H9 (cell line): ENCODE data around the gene ERMP1. TPM values are rescaled to one million over a fixed set of nuclear protein-coding genes. Genes with fewer than 3 reads are reported as not detected.

ENCODE experiments used
- DNase-seq: peaks from one replicate; pipeline ENCODE4 v3.0.0-alpha.2; 2017
- H2AFZ ChIP-seq: one replicate; pipeline ENCODE4 v1.6.1; 2013; ENCODE audit warnings: mild to moderate bottlenecking, low read length, control low read depth, moderate library complexity
- H2AK5ac ChIP-seq: 2 replicates; pipeline ENCODE4 v1.6.1; 2013; ENCODE audit warnings: low read length, control low read depth, mixed read lengths; ENCODE audit not compliant: insufficient read length
- H2BK120ac ChIP-seq: one replicate; pipeline ENCODE4 v1.6.1; 2013; ENCODE audit warnings: low read depth, mild to moderate bottlenecking, low read length, control low read depth, inconsistent platforms; ENCODE audit not compliant: poor library complexity, severe bottlenecking
- H2BK12ac ChIP-seq: 2 replicates; pipeline ENCODE4 v1.6.1; 2013; ENCODE audit warnings: low read length, control low read depth, mixed read lengths, low read depth; ENCODE audit not compliant: insufficient read length
- H2BK15ac ChIP-seq: 2 replicates; pipeline ENCODE4 v1.6.1; 2013; ENCODE audit warnings: low read depth, low read length, control low read depth
- H2BK20ac ChIP-seq: one replicate; pipeline ENCODE4 v1.6.1; 2013; ENCODE audit warnings: low read depth, mild to moderate bottlenecking, low read length, control low read depth, inconsistent platforms; ENCODE audit not compliant: poor library complexity, severe bottlenecking
- H2BK5ac ChIP-seq: 2 replicates; pipeline ENCODE4 v1.6.1; 2013; ENCODE audit warnings: low read length, control low read depth, mixed read lengths; ENCODE audit not compliant: insufficient read length
- H3K14ac ChIP-seq: 2 replicates; pipeline ENCODE4 v1.6.1; 2013; ENCODE audit warnings: low read length, control low read depth; ENCODE audit not compliant: insufficient read depth
- H3K18ac ChIP-seq: 2 replicates; pipeline ENCODE4 v1.6.1; 2013; ENCODE audit warnings: low read depth, mild to moderate bottlenecking, mixed read lengths, low read length, control low read depth; ENCODE audit not compliant: insufficient read length
- H3K23ac ChIP-seq: 2 replicates; pipeline ENCODE4 v1.6.1; 2013; ENCODE audit warnings: low read length, control low read depth, mixed read lengths, low read depth; ENCODE audit not compliant: insufficient read length
- H3K23me2 ChIP-seq: 2 replicates; pipeline ENCODE4 v1.6.1; 2013; ENCODE audit warnings: low read depth, mild to moderate bottlenecking, mixed read lengths, low read length, control low read depth; ENCODE audit not compliant: insufficient read length, poor library complexity, severe bottlenecking
- H3K27ac ChIP-seq: 2 replicates; pipeline ENCODE4 v1.5.1; 2013; ENCODE audit warnings: low read length, control low read depth, mixed read lengths, low read depth; ENCODE audit not compliant: insufficient read length
- H3K27me3 ChIP-seq: 2 replicates; pipeline ENCODE4 v1.6.1; 2013; ENCODE audit warnings: low read length, control low read depth, inconsistent platforms; ENCODE audit not compliant: insufficient read depth
- H3K4ac ChIP-seq: 2 replicates; pipeline ENCODE4 v1.6.1; 2013; ENCODE audit warnings: low read depth, mild to moderate bottlenecking, control low read depth, inconsistent platforms, low read length, moderate library complexity
- H3K4me1 ChIP-seq: 2 replicates; pipeline ENCODE4 v1.6.1; 2013; ENCODE audit warnings: low read length, control low read depth, inconsistent platforms; ENCODE audit not compliant: insufficient read depth
- H3K4me2 ChIP-seq: 2 replicates; pipeline ENCODE4 v1.6.1; 2013; ENCODE audit warnings: low read length, control low read depth, mixed read lengths; ENCODE audit not compliant: insufficient read length, insufficient read depth
- H3K56ac ChIP-seq: 2 replicates; pipeline ENCODE4 v1.6.1; 2013; ENCODE audit warnings: low read depth, mild to moderate bottlenecking, mixed read lengths, low read length, control low read depth; ENCODE audit not compliant: insufficient read length
- H3K79me1 ChIP-seq: 2 replicates; pipeline ENCODE4 v1.6.1; 2013; ENCODE audit warnings: low read depth, mild to moderate bottlenecking, moderate library complexity, low read length, control low read depth, inconsistent platforms; ENCODE audit not compliant: insufficient read depth, poor library complexity, severe bottlenecking
- H3K79me2 ChIP-seq: 2 replicates; pipeline ENCODE4 v1.6.1; 2013; ENCODE audit warnings: low read length, control low read depth, inconsistent platforms; ENCODE audit not compliant: insufficient read depth
- H3K9ac ChIP-seq: 2 replicates; pipeline ENCODE4 v1.6.1; 2013; ENCODE audit warnings: low read length, control low read depth, mixed read lengths; ENCODE audit not compliant: insufficient read length; ENCODE audit errors: extremely low read depth
- H3K9me3 ChIP-seq: one replicate; pipeline ENCODE4 v1.6.1; 2013; ENCODE audit warnings: low read depth, low read length, inconsistent platforms; ENCODE audit not compliant: control insufficient read depth
- H3T11ph ChIP-seq: one replicate; pipeline ENCODE4 v1.6.1; 2013; ENCODE audit warnings: mild to moderate bottlenecking, low read length, control low read depth, inconsistent platforms
- H4K20me1 ChIP-seq: one replicate; pipeline ENCODE4 v1.6.1; 2013; ENCODE audit not compliant: control insufficient read depth, insufficient read length, insufficient read depth
- H4K5ac ChIP-seq: 2 replicates; pipeline ENCODE4 v1.6.1; 2013; ENCODE audit warnings: low read depth, mild to moderate bottlenecking, mixed read lengths, low read length, control low read depth; ENCODE audit not compliant: insufficient read length
- H4K8ac ChIP-seq: replicated peaks from 2 replicates; pipeline ENCODE4 v1.6.1; 2013; ENCODE audit warnings: low read length, control low read depth, mixed read lengths, low read depth; ENCODE audit not compliant: insufficient read length
- H4K91ac ChIP-seq: 2 replicates; pipeline ENCODE4 v1.6.1; 2013; ENCODE audit warnings: low read depth, mild to moderate bottlenecking, moderate library complexity, mixed read lengths, low read length, control low read depth; ENCODE audit not compliant: insufficient read length
- H3K27ac Mint-ChIP-seq, 3 experiments: 2 replicates in 2 of 3; 3 replicates in 1 of 3; pipeline ENCODE4 v1.8.0; 2020 to 2021; ENCODE audit warnings: mixed read lengths in 3 of 3, mild to moderate bottlenecking in 1 of 3, moderate library complexity in 1 of 3
- H3K27me3 Mint-ChIP-seq: 2 replicates; pipeline ENCODE4 v1.8.0; 2021; ENCODE audit warnings: low read depth, mild to moderate bottlenecking, moderate library complexity, mixed read lengths
- H3K36me3 Mint-ChIP-seq, 3 experiments: 2 replicates in 2 of 3; 3 replicates in 1 of 3; pipeline ENCODE4 v1.8.0; 2020 to 2021; ENCODE audit warnings: low read depth in 3 of 3, mixed read lengths in 3 of 3; ENCODE audit not compliant: insufficient read depth in 1 of 3
- H3K4me1 Mint-ChIP-seq, 2 experiments: 2 replicates each; pipeline ENCODE4 v1.8.0; 2020; ENCODE audit warnings: mixed read lengths in 2 of 2
- H3K4me3 Mint-ChIP-seq, 2 experiments: 2 replicates in 1 of 2; 3 replicates in 1 of 2; pipeline ENCODE4 v1.8.0; 2020 to 2021; ENCODE audit warnings: mild to moderate bottlenecking in 2 of 2, mixed read lengths in 2 of 2, moderate library complexity in 1 of 2
- H3K9me3 Mint-ChIP-seq, 2 experiments: 2 replicates in 1 of 2; 3 replicates in 1 of 2; pipeline ENCODE4 v1.8.0; 2020; ENCODE audit warnings: mild to moderate bottlenecking in 2 of 2, mixed read lengths in 2 of 2, moderate library complexity in 1 of 2
- WGBS: extraction: QIAGEN DNeasy Blood & Tissue Kit; methylation state at CpG from one replicate; pipeline ENCODE4 v1.1.7; 2013; ENCODE audit warnings: missing lambda C conversion rate, low lambda C conversion rate, mixed read lengths; ENCODE audit not compliant: insufficient read length; ENCODE audit errors: extremely low coverage; 5-methylcytosine and 5-hydroxymethylcytosine counted together
- total RNA-seq: library from RNA; stranded (reverse); gene quantifications from 2 replicates; pipeline ENCODE4 v1.2.1, GENCODE V29; 2021
- TF ChIP-seq, protein P1 (sequence below): fragments of 200-600 bp; sonication (generic); conservative IDR thresholded peaks from 3 replicates; pipeline ENCODE4 v1.8.0; 2021; ENCODE audit warnings: antibody characterized with exemption, mild to moderate bottlenecking

ERMP1 gene
- total RNA-seq, 1 experiment from 2014 or later, result 20.2 TPM

DNA sequence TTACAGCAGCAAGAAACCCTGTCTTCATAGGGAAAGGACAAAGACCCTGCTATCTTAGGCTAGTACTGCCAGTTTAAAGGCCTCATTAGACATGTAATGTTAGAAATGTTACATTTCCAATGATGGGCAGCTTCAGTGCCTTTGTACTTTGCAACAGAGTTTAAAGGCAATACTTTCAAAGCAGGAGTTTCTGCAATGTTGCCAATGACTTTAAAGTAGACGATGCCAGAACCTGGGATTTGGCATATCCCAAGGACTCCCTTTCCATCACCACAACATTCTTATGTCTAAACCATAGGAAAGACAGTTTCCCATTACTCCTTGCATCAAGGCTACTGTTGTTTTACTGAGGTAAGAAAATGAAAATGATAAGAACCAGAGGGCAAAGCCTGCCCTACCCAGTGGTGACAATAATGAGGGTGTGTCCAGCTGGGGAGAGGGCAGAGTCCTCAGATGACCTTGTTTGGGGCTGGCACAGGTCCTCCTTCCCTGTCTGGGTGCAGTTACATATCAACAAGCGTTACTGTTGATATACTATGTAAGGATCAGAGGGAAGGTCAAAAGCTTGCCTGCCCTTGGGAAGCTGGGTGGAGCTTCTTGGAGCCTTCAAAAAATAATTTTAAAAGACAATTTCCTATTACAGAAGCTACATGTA is 30.3 kb upstream of the ERMP1 start:
- no peak overlapping the region for H3K9ac ChIP-seq
- H2BK12ac ChIP-seq, result no peak overlapping the region
- no peak overlapping the region for H2AK5ac ChIP-seq
- no peak for DNase-seq
- no peaks in the 10 kb centered on the region for H3K36me3 Mint-ChIP-seq
- peaks cover 6 to 15% of the 10 kb centered on the region in 2 experiments for H3K4me1 Mint-ChIP-seq
- no peak overlapping the region for H3K4me3 Mint-ChIP-seq
- H3K27ac ChIP-seq, result no peak overlapping the region
- H4K8ac ChIP-seq, result no peak overlapping the region
- no peak overlapping the region for H2BK15ac ChIP-seq
- no peak overlapping the region for H4K91ac ChIP-seq
- H3K18ac ChIP-seq, result no peak overlapping the region
- no peak overlapping the region for H3K4ac ChIP-seq
- no peak overlapping the region for H2BK120ac ChIP-seq
- no peak overlapping the region for H3K4me2 ChIP-seq
- H3K23me2 ChIP-seq, result no peaks in the 10 kb centered on the region
- peaks cover 3% of the 10 kb centered on the region for H3K27me3 Mint-ChIP-seq
- TF ChIP-seq, protein P1, sequence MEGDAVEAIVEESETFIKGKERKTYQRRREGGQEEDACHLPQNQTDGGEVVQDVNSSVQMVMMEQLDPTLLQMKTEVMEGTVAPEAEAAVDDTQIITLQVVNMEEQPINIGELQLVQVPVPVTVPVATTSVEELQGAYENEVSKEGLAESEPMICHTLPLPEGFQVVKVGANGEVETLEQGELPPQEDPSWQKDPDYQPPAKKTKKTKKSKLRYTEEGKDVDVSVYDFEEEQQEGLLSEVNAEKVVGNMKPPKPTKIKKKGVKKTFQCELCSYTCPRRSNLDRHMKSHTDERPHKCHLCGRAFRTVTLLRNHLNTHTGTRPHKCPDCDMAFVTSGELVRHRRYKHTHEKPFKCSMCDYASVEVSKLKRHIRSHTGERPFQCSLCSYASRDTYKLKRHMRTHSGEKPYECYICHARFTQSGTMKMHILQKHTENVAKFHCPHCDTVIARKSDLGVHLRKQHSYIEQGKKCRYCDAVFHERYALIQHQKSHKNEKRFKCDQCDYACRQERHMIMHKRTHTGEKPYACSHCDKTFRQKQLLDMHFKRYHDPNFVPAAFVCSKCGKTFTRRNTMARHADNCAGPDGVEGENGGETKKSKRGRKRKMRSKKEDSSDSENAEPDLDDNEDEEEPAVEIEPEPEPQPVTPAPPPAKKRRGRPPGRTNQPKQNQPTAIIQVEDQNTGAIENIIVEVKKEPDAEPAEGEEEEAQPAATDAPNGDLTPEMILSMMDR, result no peak
- H3K56ac ChIP-seq, result no peak overlapping the region
- H4K5ac ChIP-seq, result no peak overlapping the region
- no CpG with 5 or more reads among the region's 2 CpGs for WGBS
- no peak overlapping the region for H3K27ac Mint-ChIP-seq
- no peak overlapping the region for H3T11ph ChIP-seq
- H3K79me1 ChIP-seq, result no peaks in the 10 kb centered on the region
- no peaks in the 10 kb centered on the region for H3K9me3 Mint-ChIP-seq
- no peak overlapping the region for H2BK20ac ChIP-seq
- H2AFZ ChIP-seq, result no peak overlapping the region
- no peak overlapping the region for H3K14ac ChIP-seq
- no peak overlapping the region for H2BK5ac ChIP-seq
- no peaks in the 10 kb centered on the region for H3K4me1 ChIP-seq
- no peaks in the 10 kb centered on the region for H4K20me1 ChIP-seq
- H3K23ac ChIP-seq, result no peak overlapping the region
- no peaks in the 10 kb centered on the region for H3K79me2 ChIP-seq
- H3K9me3 ChIP-seq, result no peaks in the 10 kb centered on the region
- H3K27me3 ChIP-seq, result no peaks in the 10 kb centered on the region
